DMS79 (cell line): Measurements from ENCODE around the gene ADAMTS7.
A peak's percentile ranks its signal among the peaks of the same experiment; 100 is the strongest.

Experiments used
- DNase-seq: peaks from one replicate; lab custom pipeline; 2025; lab: John Stamatoyannopoulos, UW

The ADAMTS7 gene

DNA sequence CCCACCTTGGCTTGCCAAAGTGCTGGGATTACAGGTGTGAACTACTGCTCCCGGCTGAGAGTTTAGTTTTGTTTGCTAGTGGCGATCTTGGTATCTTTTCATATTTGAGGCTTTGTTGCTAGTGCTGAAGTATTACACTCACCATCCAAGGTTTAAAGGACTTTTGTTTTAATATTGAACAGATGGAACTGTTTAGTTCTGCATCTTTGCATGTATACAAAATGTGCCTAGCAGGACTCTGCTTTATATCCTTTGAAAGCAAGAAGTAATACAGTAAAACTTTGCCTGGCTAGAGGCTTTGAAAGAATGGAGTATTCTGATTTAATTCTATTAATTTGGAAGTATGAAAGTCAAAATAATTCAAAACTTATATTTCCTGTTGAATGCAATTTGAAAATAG lies 92.4 kb downstream of the ADAMTS7 start:
- no peak for DNase-seq

DNA sequence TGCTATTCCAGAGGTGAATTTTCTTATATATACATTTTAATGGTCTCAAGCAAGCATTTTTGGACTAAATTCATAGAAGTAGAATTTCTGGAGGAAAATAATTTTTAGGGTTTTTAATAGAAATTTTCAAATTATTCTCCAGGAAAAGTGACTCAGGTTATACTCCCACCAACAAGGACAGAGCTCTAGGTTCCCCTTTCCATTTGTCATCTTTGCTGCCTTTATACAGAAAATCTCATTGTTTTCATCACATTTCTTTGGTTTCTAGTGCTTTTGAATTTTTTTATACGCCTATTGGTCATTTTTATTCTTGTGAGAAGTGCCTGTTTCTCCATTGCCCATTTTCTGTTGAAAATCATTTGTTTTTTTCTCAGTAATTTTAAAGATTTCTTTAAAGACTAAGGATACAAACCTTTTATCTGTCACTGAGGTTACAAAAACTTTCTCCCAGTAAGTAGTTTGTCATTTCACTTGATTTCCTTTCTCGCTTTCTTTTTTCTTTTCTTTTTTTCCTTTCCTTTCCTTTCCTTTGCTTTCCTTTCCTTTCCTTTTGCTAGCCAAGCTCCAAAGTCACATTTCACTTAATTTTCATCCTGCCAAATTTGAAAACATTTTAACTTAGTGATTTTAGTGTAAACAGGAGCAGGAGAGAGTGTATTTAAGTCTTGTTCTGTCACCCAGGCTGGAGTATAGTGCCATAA lies 93.2 kb downstream of the ADAMTS7 start:
- no peak for DNase-seq

DNA sequence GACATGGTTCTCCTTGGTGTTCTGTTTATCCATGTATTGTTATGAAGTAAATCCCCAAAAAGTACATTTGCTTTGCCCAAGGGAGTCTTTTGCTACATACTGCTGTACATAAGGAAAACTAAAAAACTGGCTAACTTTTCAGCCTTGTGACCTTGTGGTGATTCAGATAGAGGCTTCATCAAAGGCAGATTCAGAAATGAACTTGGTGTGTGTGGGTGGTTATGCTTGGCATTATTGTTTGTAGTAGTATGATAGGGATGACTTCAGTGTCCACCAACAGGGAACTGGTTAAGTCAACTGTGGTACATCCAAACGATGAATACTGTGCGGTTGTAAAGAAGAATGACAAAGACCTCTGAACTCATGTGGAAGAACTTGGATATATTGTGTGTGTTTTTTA lies 94.6 kb downstream of the ADAMTS7 start:
- no peak for DNase-seq

DNA sequence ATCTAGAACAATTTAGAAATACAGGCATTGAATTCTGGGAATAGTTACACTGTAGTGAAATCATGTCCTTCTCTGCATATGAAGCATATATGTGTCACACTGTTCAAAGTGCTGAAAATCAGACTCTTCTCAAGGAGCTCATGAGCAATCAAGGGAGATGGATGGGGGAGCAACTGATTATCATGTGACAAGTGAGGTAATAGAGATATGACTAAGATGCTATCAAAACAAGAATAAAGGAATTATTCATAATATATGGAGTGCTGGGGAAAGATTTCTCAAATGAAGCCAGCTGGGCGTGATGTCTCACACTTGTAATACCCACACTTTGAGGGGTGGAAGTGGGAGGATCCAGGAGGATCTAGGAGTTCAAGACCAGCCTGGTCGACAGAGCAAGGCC lies 95.3 kb downstream of the ADAMTS7 start:
- no peak for DNase-seq

DNA sequence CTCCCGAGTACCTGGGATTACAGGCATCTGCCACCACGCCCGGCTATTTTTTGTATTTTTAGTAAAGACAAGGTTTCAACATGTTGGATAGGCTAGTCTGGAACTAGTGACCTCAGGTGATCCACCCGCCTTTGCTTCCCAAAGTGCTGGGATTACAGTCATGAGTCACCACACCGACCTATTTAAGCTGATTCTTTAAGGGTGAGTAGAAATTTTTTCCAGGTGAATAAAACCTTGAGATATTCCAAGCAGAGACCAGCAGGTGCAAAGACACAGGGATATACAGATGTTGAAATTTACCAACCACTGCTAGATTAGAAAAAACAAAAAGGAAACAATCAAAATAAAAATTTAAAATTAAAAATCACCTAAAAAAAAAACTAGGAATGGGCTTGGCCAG lies 95.8 kb downstream of the ADAMTS7 start:
- DNase-seq: no peak

DNA sequence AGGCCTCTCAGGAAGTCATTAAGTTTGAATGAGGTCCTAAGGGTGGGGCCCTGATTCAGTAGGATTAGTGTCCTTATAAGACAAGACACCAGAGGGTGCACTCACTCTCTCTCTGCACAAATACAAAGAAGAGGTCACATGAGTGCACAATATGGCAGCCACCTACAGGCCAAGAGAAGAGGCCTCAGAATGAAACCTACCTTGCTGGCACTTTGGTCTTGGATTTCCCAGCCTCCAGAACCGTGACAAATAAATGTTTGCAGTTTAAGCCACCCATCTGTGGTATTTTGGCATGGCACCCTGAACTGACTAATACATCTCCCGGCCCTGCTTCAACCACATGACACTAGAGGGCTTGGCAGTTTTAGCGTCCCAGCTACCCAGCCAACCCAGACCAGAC lies 96.4 kb downstream of the ADAMTS7 start:
- DNase-seq: no peak

DNA sequence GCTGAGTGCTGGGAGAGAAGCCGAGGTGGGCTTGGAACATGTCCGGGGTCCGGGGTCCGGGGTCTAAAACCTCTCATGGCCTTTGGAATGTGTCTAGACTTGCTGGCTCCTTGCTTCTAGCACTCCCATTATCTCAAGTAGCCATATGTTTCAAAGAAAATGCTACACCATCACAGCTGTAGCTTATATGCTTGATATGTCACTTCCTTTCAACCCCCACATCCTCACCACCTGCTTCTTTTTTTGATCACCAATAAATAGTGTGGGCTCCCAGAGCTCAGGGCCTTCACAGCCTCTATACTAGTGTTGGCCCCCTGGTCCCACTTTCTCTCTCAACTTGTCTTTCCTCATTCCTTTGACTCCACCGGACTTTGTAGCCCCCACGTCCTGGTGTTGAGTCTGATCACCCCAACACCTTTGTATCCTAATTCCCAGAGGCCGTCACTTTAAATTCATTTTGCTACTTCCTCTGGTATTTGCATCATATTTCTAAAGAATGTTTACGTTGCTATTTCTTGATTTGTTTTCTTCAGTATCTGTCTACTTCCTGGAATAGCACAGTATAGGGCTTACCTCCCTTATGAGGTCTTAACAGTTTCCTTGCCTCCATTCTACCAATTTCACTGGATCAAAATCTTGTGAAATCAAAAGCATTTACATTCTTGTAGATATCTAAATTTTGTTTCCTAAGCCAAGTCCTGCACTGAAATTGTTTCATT lies 98.3 kb downstream of the ADAMTS7 start:
- DNase-seq: no peak

DNA sequence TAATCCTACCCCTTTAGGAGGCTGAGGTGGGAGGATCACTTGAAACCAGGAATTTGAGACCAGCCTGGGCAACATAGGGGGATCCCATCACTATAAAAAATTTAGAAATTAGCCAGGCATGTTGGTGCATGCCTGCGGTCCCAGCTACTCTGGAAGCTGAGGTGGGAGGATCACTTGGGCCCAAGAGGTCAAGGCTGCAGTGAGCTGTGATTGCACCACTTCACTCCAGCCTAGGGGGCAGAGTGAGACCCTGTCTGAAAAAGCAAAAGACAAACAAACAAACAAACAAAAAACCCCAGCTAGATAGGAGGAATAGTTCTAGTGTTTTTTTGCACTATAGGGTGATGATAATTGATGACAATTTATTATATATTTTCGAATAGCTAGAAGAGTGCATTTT lies 99.6 kb downstream of the ADAMTS7 start:
- no peak for DNase-seq

DNA sequence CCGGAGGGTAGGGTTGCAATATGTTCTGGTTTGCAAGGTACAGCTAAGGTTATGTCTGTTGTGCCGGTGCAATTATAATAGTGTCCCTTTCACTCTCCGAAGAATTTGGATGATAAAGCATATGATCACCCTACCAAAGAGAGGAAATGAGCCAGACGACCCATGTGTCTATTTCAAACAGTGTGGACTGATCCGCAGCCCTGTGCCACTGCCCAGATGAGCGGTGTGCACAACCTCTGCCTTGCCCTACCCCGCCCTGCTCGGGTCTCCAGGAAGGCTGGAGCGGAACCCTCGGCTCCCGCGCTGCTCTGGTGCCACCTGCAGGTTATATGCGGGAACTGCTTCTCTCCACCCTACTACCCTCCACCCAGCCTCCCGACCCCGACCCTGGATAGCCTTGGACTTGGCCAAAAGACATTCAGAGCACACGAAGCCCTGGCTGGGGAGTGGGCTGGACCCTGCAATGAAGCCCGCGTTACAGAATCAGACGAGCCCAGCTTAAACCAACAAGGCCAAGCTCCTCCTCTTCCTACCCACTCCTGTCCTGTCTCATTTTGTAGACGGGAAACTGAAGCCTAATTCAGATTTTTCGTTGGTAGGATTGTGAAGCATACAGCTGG lies 101.9 kb downstream of the ADAMTS7 start:
- peak; percentile 15 for DNase-seq
